Neutrophil (primary cell): ENCODE data around the gene TMEM217.

Experiments
- H3K27ac ChIP-seq: fragments of 200-600 bp; sonication (generic); 2 replicates; pipeline ENCODE4 v1.5.1; 2016; ENCODE audit warnings: mild to moderate bottlenecking, moderate library complexity
- H3K27me3 ChIP-seq: fragments of 200-600 bp; sonication (generic); 2 replicates; pipeline ENCODE4 v1.6.0; 2016; ENCODE audit warnings: mild to moderate bottlenecking
- H3K36me3 ChIP-seq: fragments of 200-600 bp; sonication (generic); 2 replicates; pipeline ENCODE4 v1.5.1; 2017
- H3K4me1 ChIP-seq, 2 experiments: fragments of 200-600 bp in 1 of 2; sonication (generic) in 1 of 2; 1 replicate in 1 of 2; 2 replicates in 1 of 2; pipeline versions ENCODE4 v1.5.1 to v1.6.1; 2013 to 2016; ENCODE audit warnings: low read depth in 1 of 2, low read length in 1 of 2, mild to moderate bottlenecking in 1 of 2, moderate library complexity in 1 of 2; ENCODE audit not compliant: control insufficient read depth in 1 of 2, insufficient read depth in 1 of 2
- H3K4me3 ChIP-seq, 2 experiments: fragments of 200-600 bp in 1 of 2; sonication (generic) in 1 of 2; 1 replicate in 1 of 2; 2 replicates in 1 of 2; pipeline ENCODE4 v1.5.1; 2013 to 2016; ENCODE audit warnings: low read depth in 1 of 2, low read length in 1 of 2, mild to moderate bottlenecking in 1 of 2, moderate library complexity in 1 of 2
- H3K9me3 ChIP-seq: fragments of 200-600 bp; sonication (generic); 2 replicates; pipeline ENCODE4 v1.5.1; 2016
- CTCF ChIP-seq: fragments of 200-600 bp; sonication (generic); IDR thresholded peaks from 2 replicates; pipeline ENCODE4 v1.5.1; 2016; ENCODE audit warnings: antibody characterized with exemption

Gene TMEM217

GRCh38 chr6:37284781-37285180 is 26.8 kb upstream of the TMEM217 start:
- H3K4me3 ChIP-seq, result no peak overlapping the region
- peaks cover 62% of the 10 kb centered on the region for H3K36me3 ChIP-seq
- H3K4me1 ChIP-seq, result peaks cover 23 to 28% of the 10 kb centered on the region in 2 experiments

GRCh38 chr6:37283671-37284151 is 25.8 kb upstream of the TMEM217 start:
- H3K36me3 ChIP-seq, result peaks cover 52% of the 10 kb centered on the region
- H3K9me3 ChIP-seq, result no peaks in the 10 kb centered on the region

More at GRCh38 chr6:37284781-37285180, 26.8 kb upstream of the TMEM217 start:
- TF ChIP-seq CTCF, result no peak
- no peak overlapping the region for H3K27ac ChIP-seq
- H3K9me3 ChIP-seq, result no peaks in the 10 kb centered on the region
- H3K27me3 ChIP-seq, result no peaks in the 10 kb centered on the region

GRCh38 chr6:37283268-37283667 is 25.3 kb upstream of the TMEM217 start:
- H3K27ac ChIP-seq, result no peak overlapping the region
- peaks cover 52% of the 10 kb centered on the region for H3K36me3 ChIP-seq
- H3K4me3 ChIP-seq, result no peak overlapping the region
- peaks cover 34 to 43% of the 10 kb centered on the region in 2 experiments for H3K4me1 ChIP-seq
- no peak for TF ChIP-seq CTCF
- no peaks in the 10 kb centered on the region for H3K9me3 ChIP-seq
- no peaks in the 10 kb centered on the region for H3K27me3 ChIP-seq

More at GRCh38 chr6:37283671-37284151, 25.8 kb upstream of the TMEM217 start:
- H3K27ac ChIP-seq, result no peak overlapping the region
- TF ChIP-seq CTCF, result no peak
- peaks cover 34 to 38% of the 10 kb centered on the region in 2 experiments for H3K4me1 ChIP-seq
- no peaks in the 10 kb centered on the region for H3K27me3 ChIP-seq
- no peak overlapping the region for H3K4me3 ChIP-seq

- no peak overlapping the region for H3K4me3 ChIP-seq
- peaks cover 45% of the 10 kb centered on the region for H3K36me3 ChIP-seq
- H3K4me1 ChIP-seq, result peaks cover 42 to 48% of the 10 kb centered on the region in 2 experiments
- no peaks in the 10 kb centered on the region for H3K9me3 ChIP-seq
- H3K27ac ChIP-seq, result peak overlapping the region; percentile 76
- H3K27me3 ChIP-seq, result no peaks in the 10 kb centered on the region
- no peak for TF ChIP-seq CTCF
Observed at GRCh38 chr6:37282371-37282770, 24.4 kb upstream of the TMEM217 start.

GRCh38 chr6:37280162-37280887 is 22.4 kb upstream of the TMEM217 start:
- Histone ChIP-seq H3K4me3 (no peak overlapping the region), H3K36me3 (peaks cover 27% of the 10 kb centered on the region), H3K27me3 (no peaks in the 10 kb centered on the region), H3K9me3 (no peaks in the 10 kb centered on the region), H3K27ac (peak overlapping the region; percentile 76), H3K4me1 (peaks cover 62 to 68% of the 10 kb centered on the region in 2 experiments)
- no peak for TF ChIP-seq CTCF
